ENCODE results near the gene CDON.

The CDON gene

DNA sequence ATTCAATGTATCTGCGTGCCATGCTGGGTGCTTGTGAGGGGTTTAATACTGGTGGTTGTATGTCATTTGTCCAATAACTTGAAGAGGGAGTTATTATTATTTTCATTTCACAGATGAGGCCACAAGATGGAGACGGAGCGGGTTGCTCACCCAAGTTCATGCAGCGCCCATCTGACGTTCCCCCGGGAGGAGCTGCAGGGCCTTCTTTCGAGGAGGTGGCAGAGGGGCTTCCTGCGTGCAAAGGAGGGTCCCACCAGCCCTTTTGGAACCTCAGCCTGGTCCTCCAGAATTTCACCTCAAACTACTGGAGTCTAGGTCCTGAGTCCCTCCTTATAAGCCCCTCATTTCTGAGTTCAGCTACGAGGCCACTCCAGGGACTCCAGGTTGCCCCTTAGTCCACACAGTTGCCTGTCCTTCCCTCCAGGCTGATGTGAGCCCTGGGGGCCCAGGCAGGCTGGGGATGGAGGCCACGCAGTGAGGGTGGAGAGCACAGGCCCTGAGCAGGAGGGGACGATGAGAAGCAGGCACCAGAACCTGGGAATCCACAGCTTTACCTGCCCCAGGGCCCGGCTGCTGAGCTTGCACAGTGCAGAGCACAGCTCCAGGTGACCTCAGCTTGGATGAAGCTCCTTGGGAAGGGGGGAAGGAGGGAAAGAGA is 119.8 kb downstream of the CDON start:
- no peak for DNase-seq

DNA sequence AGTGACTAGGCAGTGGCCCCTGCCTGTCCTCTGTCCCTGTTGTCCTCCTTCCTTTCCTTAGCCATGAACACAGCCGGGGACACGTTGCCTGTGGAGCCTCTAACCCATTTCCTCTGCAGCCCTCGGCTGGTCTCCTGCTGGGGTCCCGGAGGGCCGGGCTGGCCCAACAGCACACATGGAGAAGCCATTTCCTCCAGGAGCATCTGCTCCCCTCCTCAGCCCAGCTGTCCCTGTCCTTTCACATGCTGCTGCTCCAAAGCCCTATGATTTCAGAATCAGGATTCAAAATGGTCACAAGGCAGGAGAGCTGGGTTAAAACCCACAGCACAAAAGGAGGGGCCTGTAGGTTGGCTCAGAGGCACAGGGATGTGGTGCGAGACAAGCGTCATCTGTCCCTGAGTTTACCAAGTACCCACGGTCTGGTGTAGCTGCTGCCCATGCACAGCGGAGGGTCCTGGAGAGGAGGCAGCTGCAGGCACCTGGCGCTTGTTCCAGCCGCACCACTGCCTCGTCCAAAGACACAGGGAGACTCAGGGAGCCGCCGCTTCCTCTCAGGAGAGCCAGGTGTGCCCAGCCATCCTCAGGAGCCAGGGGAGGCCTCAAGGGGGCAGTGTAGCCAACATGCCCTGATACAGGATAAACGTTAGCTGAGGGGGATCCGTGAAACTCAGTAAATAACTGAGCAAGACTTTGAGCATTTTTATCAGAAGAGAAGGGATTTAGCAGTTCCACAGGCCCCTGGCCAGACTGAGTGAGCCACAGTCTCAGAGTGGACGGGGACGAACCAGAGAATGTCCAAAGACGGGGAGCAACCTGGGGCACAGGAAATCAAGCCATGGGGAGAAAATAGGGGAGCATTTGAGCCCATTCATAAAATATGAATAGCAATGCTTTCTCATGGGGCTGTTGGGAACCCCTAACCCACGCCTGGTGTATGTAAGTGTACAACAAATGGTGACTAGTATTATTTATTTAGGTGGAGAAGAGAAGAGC is 120.8 kb downstream of the CDON start:
- DNase-seq = no peak

DNA sequence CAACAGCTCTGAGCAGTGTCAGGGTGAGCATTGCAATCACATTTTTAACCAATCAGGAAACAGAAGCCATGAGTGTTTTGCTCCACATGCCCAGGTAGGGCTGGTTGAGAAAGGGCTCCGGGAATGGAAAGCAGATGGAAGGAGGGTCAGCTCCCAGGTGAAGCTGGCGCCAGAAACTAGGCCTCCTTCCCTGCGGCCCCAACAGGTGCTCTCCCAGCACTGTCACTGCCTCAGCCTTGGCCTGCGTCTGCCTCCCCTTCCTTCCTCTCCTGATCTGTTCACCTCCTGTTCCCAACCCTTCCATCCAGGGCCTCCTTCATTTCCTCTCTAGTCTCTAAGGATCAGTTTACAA is 121.4 kb downstream of the CDON start:
- no peak for DNase-seq

DNA sequence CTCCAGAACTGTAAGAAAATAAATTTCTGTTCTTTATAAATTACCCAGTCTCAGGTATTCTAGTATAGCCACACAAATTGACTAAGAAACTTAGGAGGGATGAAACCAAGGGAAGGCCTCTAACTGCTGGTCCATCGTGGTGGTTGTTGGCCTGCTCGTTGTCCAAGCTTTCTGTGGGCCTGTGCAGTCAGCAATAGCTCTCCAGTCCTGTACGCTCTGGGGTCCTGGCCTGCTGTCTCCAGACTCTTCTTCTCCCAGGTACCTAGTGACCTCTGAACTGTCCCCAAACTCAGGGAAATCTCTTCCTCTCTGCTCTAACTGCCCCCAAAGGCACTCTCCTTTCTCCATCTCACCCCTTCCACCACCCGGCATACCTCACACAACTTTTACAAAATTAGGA is 122.5 kb downstream of the CDON start:
- no peak for DNase-seq

DNA sequence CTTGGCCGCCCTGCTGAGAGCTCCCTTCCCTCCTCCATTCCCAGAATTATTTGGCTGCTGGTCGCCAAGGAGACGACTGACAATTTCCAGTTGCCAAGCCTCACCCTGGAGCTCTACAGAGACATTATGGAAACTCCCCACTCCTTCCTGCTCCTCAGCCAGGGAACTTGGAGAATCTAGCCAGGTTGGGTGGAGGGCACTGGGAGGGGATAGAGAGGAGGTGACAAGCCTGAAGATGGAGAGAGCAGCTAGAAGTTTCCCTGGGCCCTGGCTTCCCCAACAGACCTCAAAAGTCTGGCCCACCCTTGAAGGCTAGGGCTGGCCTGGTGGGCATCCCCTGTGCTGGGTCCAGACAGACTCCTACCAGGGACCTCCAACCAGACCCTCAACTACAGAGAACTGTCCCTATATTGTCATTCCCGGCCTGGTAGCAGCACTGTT is 123.6 kb downstream of the CDON start:
- no peak for DNase-seq

DNA sequence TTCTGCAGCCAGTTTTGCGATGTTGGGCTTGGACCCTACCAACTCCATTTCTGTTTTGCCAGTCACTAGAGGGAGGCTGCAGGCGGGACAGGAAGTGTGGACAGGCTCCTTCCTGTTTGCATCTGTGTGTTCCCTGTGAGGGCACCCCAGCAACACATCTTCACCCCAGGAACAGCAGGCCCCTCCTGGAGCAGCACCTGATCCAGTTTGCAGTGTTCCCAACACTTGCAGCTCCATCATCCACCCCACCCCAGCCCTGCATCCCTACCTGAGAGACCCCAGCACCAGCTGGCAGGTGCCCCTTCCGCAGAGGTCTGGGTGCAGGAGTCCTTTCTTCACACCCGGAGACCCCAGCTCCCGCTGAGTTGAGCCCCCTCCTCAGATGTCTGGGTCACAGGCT is 124.2 kb downstream of the CDON start:
- DNase-seq = no peak

DNA sequence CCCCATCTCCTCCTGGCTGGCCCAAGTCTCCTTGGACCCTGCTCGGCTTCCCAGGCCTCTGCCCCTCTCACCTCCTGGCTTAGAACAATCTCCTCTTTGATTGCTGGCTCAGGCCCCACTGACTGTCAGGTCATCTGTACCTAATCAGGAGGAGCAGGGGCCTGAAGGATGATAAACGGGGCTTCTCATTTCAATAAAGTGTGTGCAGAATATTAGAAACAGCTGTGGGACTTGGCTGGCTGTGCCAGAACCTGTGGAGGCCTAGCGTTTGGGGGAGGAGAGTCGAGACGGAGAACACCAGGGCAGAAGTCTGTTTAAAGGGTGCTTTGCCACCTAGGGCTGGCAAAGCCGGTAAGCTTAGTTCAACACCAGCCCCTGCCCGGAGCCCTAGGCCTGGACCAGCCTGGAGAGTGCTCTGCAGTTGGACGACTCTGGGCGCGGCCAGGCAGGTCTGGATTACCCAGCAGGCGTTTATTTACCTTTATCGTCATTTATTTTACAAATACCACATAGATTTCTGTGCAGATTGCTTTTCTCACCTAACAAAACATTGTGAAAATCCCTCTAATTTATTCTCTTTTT is 127.0 kb downstream of the CDON start:
- DNase-seq = no peak

DNA sequence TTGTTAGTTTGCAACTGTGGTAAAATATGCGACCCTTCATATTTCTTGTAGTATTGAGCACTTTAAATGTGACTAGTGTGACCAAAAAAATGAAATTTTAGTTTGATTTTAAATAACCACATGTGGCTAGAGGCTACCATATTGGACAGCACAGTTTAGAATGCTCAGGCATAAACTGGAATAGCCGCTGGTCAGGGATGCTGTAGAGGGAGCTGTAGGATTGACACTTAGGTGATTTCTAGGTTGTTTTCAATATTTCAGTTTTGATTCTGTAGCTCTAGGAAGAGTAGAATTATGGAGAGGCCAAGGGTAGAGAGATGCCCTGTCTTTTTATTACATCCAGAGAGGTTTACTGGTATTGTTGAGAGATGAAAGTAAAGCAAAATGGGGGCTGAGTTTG is 127.6 kb downstream of the CDON start:
- no peak for DNase-seq

DNA sequence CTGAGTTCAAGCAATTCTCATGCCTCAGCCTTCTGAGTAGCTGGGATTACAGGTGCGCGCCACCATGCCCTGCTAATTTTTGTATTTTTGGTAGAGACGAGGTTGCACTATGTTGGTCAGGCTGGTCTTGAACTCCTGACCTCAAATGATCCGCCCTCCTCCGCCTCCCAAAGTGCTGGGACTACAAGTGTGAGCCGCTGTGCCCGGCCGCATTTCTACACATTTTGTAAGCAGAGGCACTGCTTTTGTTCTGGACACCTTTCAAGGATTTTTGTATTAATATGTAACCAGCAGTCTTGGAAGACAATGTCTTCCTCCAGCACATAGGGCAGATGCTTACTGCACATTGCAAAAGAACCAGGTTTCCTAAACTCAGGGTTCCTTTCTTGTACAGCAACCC is 128.2 kb downstream of the CDON start:
- no peak for DNase-seq

DNA sequence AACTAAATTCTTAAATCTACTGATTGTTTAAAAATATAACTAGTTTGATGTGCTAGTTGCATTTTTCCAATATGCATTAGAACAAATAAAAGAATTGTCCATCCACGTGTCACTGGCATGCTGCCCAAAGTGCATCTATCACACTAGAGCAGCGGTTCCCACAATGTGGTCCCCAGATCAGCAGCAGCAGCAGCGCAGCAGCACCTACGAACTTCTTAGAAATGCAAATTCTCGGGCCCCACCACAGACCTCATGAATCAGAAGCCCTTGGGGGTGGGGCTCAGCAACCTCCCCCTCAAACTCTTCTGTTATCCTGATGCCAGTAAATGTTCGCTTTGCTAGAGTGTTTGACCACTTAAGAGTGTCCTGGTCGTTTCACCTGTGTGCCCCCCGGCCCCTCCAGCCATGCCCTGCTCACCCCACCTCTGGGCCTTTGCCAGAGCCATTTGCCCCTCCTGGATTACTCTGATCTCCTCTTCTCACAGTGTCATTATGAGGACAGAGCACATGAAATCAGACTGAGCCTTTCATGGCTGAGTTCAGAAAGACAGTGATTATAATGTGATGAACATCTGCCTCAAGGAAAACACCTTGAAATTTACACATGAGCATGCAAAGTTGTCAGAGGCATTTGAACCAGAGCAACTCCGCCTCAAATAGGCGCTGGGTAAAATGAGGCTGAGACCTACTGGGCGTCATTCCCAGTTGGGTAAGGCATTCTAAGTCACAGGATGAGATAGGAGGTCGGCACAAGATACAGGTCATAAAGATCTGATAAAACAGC is 129.4 kb downstream of the CDON start:
- DNase-seq = no peak

DNA sequence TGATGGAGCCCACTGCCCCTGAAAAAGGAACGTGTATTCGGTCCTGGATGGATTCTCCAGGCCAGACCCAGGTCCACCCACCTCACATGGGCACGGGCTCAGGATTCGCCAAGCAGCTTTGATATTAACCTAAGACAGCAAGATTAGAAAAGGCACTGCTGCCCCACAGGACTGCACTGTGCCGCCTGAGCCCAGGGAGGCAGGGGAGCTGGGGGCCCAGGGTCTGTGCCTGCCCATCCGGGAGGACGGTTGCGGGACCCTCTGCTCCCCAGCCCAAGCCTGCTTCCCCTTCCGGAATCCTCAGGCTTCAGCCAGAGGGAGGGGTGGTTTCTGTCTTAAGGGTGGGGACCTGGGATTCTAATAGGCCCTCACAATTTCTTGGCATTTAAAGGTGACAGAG is 130.4 kb downstream of the CDON start:
- DNase-seq = no peak

DNA sequence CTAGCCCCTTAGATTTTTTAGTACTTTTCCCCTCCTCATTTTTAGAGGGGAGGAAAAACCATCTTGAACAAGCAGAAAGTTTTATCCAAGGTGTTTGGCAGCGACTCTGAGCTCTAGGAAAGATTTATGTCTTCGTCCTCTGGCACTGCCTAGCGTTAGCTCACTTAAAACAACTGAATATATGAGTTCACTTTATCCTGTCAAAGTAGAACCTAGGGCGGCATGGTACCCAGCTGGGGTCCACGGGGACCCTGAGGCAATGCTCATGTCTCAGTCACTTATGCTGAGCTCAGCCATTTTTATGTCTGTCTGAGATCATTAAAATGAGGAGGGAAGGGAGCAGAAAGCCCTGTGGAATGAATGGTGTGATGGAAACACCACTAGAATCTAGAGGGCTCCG is 131.0 kb downstream of the CDON start:
- no peak for DNase-seq

DNA sequence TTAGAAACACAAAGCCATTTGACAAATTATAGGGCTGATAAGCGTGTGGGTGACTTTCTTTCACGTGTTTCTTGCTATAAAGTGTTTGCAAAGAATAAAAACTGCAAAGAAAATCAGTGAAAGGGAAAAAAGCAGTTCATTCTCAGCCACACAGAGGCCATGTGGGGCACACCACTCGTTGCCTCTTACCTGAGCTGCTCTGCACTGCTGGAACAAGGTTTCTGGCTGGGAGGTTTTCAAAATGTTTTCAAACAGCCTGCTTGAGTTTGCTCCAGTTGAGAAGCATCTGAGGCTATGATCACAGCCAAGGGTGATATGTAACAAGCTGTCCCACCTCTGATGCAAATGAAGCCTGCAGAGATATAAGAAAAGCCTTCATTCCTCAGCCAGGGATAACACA is 131.6 kb downstream of the CDON start:
- no peak for DNase-seq

DNA sequence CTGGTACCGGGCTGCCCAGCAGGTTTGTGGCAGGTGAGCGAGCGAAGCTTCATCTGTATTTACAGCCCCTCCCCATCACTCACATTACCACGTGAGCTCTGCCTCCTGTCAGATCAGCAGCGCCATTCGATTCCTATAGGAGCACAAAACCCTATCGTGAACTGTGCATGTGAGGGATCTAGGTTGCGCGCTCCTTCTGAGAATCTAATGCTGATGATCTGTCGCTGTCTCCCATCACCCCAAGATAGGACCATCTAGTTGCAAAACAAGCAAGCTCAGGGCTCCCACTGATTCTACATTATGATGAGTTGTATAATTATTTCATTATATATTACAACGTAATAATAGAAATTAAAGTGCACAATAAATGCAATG is 132.6 kb downstream of the CDON start:
- no peak for DNase-seq

DNA sequence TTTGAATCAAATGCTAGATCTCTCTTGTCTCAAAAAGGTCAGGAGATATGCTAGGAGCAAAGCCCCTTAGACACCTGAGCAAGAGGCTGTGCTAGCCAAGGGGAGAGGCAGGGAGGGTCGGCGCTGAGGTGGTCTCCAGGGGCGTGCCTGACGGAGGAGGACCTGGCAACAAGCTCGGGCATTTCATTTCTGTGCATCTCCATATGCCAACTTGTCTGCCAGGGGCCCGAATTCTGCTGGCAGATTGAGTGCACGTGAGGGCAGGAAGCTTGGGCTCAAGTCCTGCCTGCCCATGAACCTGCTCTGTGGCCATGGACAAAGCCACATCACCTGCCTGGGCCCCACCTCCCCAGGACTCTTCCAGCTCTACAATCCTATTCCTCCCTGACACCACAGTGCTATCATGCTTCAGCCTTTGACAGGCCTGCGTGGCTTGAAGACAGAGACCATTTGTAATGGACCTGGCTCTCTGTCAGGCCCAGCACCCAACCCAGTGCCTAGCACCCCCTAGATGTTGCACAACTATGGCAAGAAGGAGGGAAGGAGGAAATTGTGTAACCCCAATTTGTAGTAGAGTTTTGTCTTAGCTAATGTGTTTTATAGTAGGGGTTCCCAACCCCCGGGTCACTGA is 133.1 kb downstream of the CDON start:
- DNase-seq = no peak

DNA sequence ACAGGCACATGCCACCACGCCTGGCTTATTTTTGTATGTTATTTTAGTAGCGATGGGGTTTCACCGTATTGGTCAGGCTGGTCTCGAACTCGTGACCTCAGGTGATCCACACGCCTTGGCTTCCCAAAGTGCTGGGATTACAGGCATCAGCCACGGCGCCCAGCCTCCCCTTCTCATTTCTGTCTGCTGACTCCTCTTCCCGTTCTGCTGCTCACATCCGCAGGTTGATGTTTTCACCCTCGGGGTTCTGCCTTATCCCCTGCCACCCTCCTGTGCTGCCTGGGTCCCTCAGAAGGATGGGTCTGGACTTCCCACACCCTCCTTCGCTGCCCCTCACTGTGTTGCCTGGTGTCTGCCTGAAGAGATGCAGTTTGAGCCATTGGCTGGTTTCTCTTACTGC is 136.0 kb downstream of the CDON start:
- no peak for DNase-seq

DNA sequence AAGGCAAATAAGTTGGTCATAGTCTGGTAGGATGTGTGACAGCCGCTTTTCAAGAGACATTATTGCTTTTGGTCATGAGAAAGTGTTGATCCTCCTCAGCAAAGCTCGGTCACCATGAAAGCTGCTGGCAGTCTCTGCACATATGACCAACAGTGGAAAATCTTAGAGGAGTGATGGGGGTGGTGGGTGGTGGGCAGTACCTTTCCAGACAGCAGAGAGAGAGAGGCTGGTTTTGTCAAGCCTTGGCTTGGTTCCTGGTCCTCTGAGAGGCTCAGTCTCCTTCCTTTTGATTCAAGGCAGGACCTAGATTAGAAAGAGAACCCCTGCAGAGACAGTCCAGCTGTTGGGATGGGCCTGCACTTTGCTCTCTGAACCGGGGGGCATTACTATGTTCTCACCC is 136.9 kb downstream of the CDON start:
- DNase-seq = no peak

DNA sequence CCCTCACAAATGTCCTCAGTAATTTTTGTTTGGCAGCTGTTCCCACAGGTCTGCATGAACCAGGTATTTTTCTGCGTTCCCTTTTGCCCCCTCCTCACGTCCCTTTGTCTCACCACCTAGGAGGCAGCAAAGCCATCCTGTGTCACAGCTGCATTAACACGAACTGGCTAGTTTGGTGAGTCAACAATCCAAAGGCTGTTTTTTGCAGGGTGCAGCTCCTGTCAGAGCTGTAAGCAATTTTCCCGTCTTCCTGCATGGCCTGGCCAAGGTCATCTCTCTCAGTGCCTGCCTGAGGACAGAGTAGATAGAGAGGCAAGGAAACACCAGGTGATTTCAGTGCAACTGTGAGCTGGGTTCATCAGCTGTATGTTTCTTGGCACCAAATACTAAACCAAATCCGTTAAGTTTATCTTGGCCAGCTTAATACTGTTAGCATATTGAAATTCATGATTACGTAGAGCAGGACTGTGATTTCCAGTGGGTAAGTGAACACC is 137.4 kb downstream of the CDON start:
- DNase-seq = no peak

DNA sequence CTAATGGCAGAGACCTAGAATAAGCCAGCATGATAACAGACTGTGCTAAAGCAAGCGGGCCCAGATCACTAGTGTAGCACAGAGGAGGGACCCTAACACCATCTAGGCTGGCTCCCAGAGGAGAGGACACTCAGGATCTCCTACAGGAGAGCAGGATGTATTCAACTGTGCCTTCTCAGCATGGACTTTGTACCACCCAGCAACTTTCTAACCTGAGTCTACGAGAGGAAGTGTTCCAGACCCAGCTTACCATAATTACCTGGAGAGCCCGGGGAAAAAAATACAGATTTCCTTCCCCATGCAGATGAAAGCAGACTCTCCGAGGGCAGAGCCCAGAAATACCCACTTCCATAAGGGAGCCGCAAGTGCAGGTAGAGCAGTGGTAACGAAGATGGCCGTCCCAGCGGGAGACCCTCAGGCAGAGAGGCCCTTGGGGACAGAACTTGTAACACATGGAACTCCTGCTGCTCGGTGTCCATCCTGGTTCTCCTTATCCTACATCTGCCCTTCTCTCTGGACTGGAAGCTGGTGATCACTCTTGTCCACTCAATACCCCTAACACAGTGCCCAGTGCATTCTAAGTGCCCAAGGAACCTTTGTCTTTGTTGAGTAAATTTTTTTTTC is 138.2 kb downstream of the CDON start:
- DNase-seq = no peak

DNA sequence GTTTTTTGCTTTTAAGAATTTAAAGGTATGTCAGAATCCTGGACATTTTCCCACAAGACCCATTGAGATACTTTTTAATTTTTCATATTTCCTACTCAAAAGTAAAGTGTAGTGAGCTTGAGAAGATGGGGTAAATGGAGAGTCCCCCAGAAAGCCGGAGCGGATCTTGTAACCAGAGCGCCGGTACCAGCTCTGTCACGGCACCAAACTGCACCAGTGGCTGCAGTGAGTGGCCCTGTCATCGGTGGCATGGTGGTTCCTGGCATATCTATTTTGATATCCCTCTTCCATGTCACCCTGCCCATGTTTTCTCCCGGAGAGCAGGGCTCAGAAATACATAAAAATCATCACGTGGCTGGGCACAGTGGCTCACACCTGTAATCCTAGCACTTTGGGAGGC is 139.0 kb downstream of the CDON start:
- DNase-seq = no peak

DNA sequence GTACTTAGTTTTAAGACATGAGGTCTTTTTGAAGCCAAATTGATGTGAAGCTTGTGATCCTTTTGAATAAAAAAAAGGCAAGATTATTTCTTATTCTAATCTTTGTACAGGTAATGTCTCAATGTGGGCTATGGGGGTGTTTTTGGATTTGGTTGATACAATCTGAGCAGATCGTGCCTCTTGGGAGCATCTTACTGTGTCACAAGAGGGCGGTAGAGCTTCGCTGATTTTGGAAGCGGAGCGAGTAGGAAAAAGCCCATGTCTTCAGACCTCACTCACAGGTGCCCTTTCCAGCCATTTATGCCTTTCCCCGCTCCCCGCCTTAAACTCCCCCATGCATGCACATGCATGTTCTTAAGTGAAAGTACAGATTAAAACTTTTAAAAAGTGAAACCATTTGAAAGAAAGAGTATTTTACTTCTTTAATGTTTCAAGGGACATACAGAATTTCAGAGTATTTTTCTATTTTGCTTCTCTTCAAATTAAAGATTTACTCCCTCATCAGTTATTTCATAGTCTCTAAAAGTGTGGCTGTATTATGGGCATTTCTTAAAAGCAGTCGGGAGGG is 139.6 kb downstream of the CDON start:
- peak; percentile 38 for DNase-seq

DNA sequence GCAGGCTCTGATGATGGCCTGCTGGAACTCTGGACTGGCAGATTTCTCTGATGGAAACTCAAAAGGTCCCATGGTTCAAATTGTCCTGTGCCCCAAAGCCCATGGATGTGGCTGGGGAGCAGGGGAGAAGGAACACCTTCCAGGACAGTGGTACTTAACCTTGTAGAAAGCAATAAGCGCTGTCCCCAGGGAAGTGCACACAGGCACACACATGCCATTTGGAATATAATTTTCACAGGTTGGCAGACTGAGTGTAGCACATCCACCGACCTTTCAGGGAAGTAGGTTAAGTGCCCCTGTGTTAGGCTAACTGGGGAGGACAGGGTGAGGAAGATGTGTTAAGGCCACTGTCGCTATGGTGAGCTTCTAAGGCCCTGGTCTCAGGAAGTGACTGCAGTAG is 140.5 kb downstream of the CDON start:
- no peak for DNase-seq

All from CD4-positive, alpha-beta T cell treated with Interferon gamma for 1 hour (primary cell).